Coronary artery (tissue), 2 donors: ENCODE results near the gene TRAPPC4.

Source experiments
- DNase-seq: peaks from one replicate; pipeline ENCODE4 v3.0.0-alpha.2; 2017; ENCODE audit warnings: low spot score
- H3K27ac ChIP-seq, 2 donors: fragments of 200-600 bp; sonication (generic); one replicate each; pipeline ENCODE4 v1.5.1; 2016 to 2019
- H3K4me3 ChIP-seq: fragments of 200-600 bp; sonication (generic); 2 replicates; pipeline ENCODE4 v1.5.1; 2016; ENCODE audit warnings: mild to moderate bottlenecking, moderate library complexity
- TF ChIP-seq, protein P1 (sequence below): fragments of 200-600 bp; sonication (generic); IDR thresholded peaks from one replicate; pipeline ENCODE4 v1.5.1; 2019; ENCODE audit warnings: antibody characterized with exemption

TRAPPC4 gene

DNA sequence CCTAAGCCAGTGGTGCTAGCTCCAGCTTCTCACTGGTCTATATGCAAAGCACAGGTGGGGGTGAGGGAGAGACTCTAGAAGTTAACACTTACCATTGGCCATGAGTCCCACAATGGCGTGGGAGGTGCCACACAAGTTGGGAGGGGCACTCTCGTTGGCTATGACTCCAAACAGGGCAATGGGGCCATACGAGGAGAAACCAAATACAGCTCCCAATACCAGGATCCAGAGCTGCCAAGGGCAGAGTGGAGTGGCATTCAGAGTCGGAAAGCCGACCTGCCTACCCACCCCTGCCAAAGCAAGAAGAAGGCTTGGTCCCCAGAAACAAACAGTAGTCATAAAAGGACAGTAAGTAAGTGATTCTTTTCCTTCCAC lies 6.5 kb downstream of the TRAPPC4 start:
- H3K4me3 ChIP-seq = no peak overlapping the region
- no peak for DNase-seq
- TF ChIP-seq, protein P1, sequence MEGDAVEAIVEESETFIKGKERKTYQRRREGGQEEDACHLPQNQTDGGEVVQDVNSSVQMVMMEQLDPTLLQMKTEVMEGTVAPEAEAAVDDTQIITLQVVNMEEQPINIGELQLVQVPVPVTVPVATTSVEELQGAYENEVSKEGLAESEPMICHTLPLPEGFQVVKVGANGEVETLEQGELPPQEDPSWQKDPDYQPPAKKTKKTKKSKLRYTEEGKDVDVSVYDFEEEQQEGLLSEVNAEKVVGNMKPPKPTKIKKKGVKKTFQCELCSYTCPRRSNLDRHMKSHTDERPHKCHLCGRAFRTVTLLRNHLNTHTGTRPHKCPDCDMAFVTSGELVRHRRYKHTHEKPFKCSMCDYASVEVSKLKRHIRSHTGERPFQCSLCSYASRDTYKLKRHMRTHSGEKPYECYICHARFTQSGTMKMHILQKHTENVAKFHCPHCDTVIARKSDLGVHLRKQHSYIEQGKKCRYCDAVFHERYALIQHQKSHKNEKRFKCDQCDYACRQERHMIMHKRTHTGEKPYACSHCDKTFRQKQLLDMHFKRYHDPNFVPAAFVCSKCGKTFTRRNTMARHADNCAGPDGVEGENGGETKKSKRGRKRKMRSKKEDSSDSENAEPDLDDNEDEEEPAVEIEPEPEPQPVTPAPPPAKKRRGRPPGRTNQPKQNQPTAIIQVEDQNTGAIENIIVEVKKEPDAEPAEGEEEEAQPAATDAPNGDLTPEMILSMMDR = no peak
- H3K27ac ChIP-seq = peak overlapping the region in 1 of 2 donors; percentile 63

DNA sequence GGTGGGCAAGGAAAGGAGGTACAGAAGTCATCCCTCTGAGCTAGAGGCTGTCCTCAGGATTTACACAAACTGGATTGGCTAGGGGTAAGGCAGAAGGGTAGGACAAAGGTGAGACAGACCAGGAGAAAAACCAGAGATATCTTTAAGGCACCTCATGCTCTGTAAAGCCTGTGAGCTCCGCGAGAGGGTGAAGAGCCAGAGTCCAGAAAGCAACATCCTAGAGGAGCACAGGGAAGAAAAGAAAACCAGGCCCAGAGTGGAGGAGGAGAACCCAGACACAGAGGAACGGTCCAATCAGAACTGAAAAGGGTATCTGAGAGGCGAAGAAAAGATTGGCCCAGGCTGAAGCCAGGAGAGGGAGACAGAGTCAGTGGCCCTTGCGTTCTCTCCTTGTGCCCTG lies 7.0 kb downstream of the TRAPPC4 start:
- H3K4me3 ChIP-seq = no peak overlapping the region
- DNase-seq = no peak
- TF ChIP-seq, protein P1 = no peak
- H3K27ac ChIP-seq = peak overlapping the region in 1 of 2 donors; percentile 63

DNA sequence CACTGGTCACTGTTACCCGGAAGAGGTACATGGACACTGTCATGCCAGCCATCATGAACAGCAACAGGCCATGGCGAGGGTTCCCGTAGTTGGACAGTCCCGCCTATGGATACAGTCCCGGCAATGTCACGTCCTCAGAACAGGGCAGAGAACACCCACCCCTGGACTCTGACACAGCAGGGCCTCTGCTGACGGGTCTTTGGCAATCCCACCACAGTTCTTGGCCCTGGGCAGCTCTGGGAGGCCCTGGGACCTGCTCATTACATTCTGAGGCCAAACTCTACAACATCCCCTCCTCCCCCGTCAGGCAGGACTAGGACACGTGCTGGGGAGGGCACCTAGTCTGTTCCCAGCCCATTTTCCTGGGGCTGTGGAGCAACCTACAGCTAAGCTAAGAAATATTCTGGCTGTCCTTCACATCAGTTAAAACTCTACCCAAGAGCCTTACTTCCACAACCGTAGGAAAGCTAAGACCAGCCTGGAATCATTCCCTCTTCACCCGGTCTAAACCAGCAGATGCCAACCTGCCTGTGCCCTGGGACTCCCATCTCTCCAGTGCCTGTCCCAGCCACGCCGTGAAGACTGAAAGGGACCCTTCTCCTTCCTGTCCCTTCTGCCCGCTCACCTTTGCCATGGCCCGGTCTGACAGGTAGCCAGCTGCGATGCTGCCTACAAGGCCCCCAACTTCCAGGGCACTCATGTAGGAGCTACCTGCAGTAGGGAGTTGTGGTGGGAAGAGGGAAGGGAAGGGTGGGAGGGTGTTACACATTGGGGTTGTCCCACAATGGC lies 7.6 kb downstream of the TRAPPC4 start:
- no peak for DNase-seq
- Histone ChIP-seq H3K27ac (no peak overlapping the region), H3K4me3 (no peak overlapping the region)
- TF ChIP-seq, protein P1 = no peak

DNA sequence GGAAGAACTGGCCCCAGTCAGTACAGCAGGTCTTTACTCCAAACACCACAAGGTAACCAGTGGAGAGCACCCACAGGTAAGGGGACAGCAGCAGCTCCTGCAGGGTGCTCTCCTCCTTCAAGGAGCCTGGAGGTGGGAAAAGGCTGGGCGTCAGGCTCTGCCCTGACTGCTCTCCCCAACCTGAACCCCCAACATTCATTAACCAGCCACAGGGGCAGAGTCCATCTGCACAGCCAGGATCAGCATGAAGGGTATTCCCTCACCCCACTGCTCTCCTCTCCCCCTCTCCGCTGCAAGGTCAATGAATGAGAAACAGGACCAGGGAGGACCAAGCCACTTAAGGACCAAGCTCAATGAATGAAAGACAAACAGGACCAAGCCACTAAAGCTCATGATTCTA lies 8.4 kb downstream of the TRAPPC4 start:
- TF ChIP-seq, protein P1 = no peak
- Histone ChIP-seq H3K27ac (no peak overlapping the region), H3K4me3 (no peak overlapping the region)
- DNase-seq = no peak

DNA sequence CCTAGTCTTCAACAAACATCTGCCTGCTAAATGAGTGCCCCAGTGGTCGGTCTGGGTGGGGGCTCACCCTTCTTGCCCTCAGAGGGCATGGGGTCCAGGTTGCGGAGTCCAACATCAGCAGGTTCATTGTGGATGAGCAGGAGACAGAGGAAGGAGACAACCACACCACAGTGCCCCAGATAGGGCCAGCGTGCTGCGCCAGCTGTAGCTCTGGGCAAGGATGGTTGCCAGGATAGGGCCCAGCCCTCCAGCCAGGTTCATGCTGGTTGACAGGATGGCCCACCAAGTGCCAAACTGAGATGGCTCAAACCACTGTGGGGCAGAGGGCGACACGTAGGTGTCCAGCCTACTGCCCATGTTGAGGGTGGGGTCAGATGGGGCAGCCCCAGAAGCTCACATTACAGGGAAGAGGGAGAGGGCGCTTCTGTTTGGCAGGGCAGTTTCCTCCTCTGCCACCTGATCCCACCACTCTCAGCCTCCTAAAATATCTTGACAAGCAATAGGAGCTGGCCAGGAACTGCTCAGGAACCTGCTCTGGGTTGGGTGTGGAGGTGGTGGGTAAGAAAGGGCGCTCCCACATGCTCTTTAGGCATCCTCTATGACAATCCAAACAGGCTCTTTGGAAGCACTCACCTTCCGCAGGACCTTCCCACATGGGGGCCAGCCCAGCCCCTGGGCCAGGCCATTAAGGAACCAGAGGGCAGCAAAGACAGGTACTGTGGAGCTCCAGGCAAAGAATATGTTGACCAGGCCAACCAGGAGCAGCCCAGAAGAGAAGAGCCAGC lies 9.2 kb downstream of the TRAPPC4 start:
- no peak overlapping the region for H3K27ac ChIP-seq
- DNase-seq = no peak
- H3K4me3 ChIP-seq = no peak overlapping the region
- TF ChIP-seq, protein P1 = no peak

DNA sequence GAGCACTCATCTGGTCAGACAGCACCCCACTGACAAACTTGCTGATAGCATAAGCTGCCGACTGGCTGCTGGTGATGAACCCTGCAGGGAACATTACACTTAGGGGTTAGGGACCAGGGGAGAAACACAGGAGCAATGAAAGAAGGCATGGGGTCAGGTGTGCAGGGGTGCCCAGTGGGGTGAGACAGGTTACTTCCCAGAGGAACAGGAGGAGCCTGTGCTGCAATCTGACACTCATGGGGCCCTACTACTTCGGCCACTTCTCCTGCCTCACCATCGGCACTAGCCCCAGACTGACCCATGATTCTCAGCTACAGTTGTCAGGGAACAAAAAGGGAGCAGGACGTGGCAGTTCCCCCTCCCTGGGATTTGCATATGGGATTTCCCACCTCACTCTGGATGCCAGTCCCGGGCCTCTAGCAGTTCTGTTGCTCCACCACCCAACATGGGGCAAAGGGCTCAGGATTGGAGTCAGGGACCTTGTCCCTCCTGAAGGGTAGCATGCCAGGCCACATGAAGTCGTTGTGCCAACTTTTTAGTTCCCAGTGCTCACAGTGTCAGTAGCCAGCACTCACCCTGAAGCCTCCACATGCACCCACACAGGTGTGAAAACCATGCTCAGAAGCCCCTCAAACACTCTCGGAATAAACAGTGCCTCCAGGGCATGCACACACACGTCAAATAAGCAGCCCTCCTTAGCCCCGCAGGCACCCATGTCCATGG lies 9.9 kb downstream of the TRAPPC4 start:
- H3K27ac ChIP-seq = peak overlapping the region in 1 of 2 donors; percentile 85
- TF ChIP-seq, protein P1 = no peak
- H3K4me3 ChIP-seq = no peak overlapping the region
- no peak for DNase-seq
